RWPE1 (cell line): Measurements from ENCODE around the gene FCRL6.

Source experiments
- CTCF ChIA-PET: fragments of 350-600 bp; sonication (Branson Sonifier 250); formaldehyde crosslinking; extraction: SDS; loops from one replicate; lab custom pipeline; 2021; lab: Yijun Ruan, JAX
- POLR2A ChIA-PET: fragments of 400-600 bp; formaldehyde crosslinking; extraction: SDS; loops from one replicate; lab custom pipeline; 2020; ENCODE audit warnings: antibody characterized with exemption; ENCODE audit not compliant: low non-redundant PET; lab: Yijun Ruan, JAX
- DNase-seq: peaks from one replicate; pipeline ENCODE4 v3.0.0; 2012; ENCODE audit warnings: low spot score
- H3K27ac ChIP-seq: fragments of 450-650 bp; 2 replicates; pipeline ENCODE4 v1.5.1; 2017
- CTCF ChIP-seq: fragments of 450-650 bp; conservative IDR thresholded peaks from 2 replicates; pipeline ENCODE4 v1.5.1; 2017; ENCODE audit warnings: low read depth, mild to moderate bottlenecking

The FCRL6 gene

GRCh38 chr1:159838715-159839114 is 36.6 kb downstream of the FCRL6 start:
- TF ChIP-seq CTCF = no peak
- ChIA-PET CTCF (interaction anchor here (1.4 kb wide), 1 partner anchor 13 kb away, joined by 3 read pairs; no protein-coding TSS in a partner anchor), POLR2A (no interaction called here)
- DNase-seq = no peak
- H3K27ac ChIP-seq = no peak overlapping the region

DNA sequence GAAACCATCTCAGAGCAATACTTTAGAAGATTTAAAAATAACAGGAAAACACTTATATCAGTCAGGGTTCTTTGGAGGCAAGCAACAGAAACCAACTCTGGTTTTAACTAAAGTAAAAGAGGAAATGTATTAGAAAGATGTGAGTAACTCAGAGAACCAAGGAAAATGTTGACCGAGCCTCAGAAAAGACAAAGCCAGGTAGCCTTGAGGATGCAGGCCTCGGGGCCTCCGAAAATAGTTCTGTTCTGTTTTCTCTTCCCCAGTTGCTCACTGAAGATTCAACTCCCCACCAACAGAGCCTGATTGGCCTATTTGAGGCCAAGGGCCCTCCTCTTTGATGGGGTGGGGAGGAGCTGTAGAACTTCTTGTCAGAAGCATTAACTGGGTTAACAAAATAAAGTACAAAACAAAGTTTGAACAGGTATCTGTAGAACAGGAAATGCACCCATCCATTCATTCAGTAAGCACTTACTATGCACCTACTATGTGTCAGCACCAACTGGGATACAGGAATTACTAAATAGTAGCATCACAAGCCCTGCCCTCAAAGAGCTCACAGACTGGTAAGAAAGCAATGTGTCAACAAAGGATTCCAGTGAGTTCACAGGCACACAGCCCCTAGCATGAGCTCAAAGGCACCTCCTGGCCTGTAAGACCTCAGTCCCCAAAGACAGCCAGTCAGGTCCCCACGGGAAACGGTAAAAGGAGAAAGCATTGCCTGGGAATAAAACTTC is 37.1 kb downstream of the FCRL6 start:
- POLR2A ChIA-PET = no interaction called here
- CTCF ChIA-PET = interaction anchor here (0.6 to 1.4 kb wide), 2 partner anchors 12 to 25 kb away, joined by 3 read pairs; no protein-coding TSS in a partner anchor

DNA sequence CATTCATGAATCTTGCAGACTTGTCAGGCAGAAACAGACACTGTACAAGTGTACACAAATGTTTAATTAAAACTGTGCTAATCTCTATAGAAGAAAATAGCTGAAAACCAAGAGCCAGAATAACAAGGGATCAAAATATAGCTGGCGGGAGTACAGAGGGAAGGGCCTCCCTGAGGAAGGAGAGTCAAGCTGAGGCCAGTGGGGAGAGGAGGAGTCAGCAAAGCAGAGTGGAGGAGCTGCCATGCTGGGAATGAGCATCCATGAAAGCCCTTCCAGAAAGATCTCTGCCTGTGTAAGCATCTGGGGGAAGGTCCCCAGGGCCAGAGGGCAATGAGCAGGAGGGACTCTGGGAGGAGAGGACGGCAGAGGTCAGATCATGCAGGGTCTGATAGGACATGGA is 39.6 kb downstream of the FCRL6 start:
- POLR2A ChIA-PET = no interaction called here

More for the DNA sequence above, 37.1 kb downstream of the FCRL6 start:
- TF ChIP-seq CTCF = no peak
- DNase-seq = no peak
- H3K27ac ChIP-seq = no peak overlapping the region

DNA sequence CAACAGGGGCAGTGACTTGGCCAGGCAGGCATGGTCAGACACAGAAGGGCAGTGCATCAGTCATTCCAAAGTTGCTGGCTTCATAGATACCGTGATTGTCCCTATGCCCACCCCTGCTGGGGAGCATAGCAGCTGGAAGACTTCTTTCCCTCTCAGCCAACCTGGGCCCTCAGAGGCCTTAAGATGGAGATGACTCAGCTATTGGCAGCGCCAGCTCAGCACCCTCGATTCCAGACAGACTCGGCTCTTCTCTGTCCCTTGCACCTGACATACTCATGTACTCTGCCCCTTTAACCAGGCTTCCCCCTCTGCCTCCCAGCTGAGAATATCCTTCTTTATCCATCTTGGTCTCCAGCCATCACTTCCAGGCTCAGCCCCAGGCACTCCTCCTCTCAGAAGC is 41.3 kb downstream of the FCRL6 start:
- DNase-seq = no peak
- H3K27ac ChIP-seq = no peak overlapping the region
- ChIA-PET CTCF (no interaction called here), POLR2A (no interaction called here)
- no peak for TF ChIP-seq CTCF

More for the DNA sequence above, 39.6 kb downstream of the FCRL6 start:
- H3K27ac ChIP-seq = no peak overlapping the region
- CTCF ChIA-PET = no interaction called here
- TF ChIP-seq CTCF = no peak
- DNase-seq = no peak

- TF ChIP-seq CTCF = no peak
- CTCF ChIA-PET = no interaction called here
- POLR2A ChIA-PET = no interaction called here
- H3K27ac ChIP-seq = no peak overlapping the region
- no peak for DNase-seq
These were observed 43.8 kb downstream of the FCRL6 start for GRCh38 chr1:159845751-159846629.

DNA sequence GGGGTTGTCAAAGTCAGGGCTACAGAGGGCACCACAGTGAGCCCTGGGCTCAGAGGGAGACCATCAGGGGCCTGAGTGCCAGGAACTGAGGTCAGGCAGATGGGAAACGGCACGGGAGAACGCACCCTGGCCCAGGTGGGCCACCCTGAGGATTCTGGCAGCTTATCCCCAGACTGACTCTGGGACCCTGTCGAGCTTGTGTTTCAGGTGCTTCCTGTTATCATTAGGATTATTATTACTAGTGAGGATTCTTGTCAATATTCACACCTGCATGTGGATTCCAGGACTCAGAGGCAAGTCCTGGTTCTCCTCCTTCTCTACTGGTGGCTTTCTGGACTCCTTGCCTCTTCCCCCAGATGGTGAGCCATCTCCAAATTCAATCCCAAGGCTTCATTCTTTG is 45.1 kb downstream of the FCRL6 start:
- DNase-seq = no peak
- no peak overlapping the region for H3K27ac ChIP-seq
- ChIA-PET POLR2A (no interaction called here), CTCF (no interaction called here)
- no peak for TF ChIP-seq CTCF
